Upper lobe of left lung (tissue), 6 donors: ENCODE measurements around the gene RFX2. TPM values are rescaled to one million over a fixed set of nuclear protein-coding genes. Genes with fewer than 3 reads are reported as not detected.

ENCODE experiments used
- ATAC-seq, 2 donors: fragments of 200-7000 bp; cut with Tn5 transposase; one replicate each; pipeline ENCODE4 v1.9.1; 2022; ENCODE audit warnings: mild to moderate bottlenecking in 2 of 2, moderate library complexity in 2 of 2; ENCODE audit not compliant: low FRiP score in 2 of 2
- DNase-seq, 2 donors: peaks; one replicate each; pipeline ENCODE4 v3.0.0-alpha.2; 2019 to 2020
- H3K27ac ChIP-seq, 4 donors: fragments of 200-600 bp; sonication (generic); one replicate each; pipeline ENCODE4 v1.5.1; 2016 to 2019
- H3K27me3 ChIP-seq, 4 donors: fragments of 200-600 bp; sonication (generic); one replicate each; pipeline ENCODE4 v1.5.1; 2017 to 2019
- H3K36me3 ChIP-seq, 4 donors: fragments of 200-600 bp; sonication (generic); one replicate each; pipeline ENCODE4 v1.5.1; 2016 to 2019
- H3K4me1 ChIP-seq, 4 donors: fragments of 200-600 bp; sonication (generic); one replicate each; pipeline ENCODE4 v1.5.1; 2018 to 2019
- H3K4me3 ChIP-seq, 4 donors: fragments of 200-600 bp; sonication (generic); one replicate each; pipeline ENCODE4 v1.5.1; 2017 to 2019; ENCODE audit warnings: mild to moderate bottlenecking in 2 of 4, moderate library complexity in 1 of 4
- H3K9me3 ChIP-seq, 4 donors: fragments of 200-600 bp; sonication (generic); one replicate each; pipeline ENCODE4 v1.5.1; 2018 to 2019
- CTCF ChIP-seq, 6 experiments: fragments of 450-650 bp in 4 of 6; fragments of 200-600 bp in 2 of 6; sonication (generic) in 2 of 6; IDR thresholded peaks; one replicate each; pipeline ENCODE4 v1.5.1; 2016 to 2019; ENCODE audit warnings: antibody characterized with exemption in 6 of 6
- EP300 ChIP-seq, 4 donors: sonication (generic); formaldehyde crosslinking; IDR thresholded peaks; one replicate each; pipeline ENCODE4 v1.5.1; 2017; ENCODE audit warnings: antibody characterized with exemption in 4 of 4, control low read depth in 2 of 4
- POLR2A ChIP-seq, 4 donors: fragments of 450-650 bp; IDR thresholded peaks; one replicate each; pipeline ENCODE4 v1.5.1; 2016 to 2017; ENCODE audit warnings: antibody characterized with exemption in 4 of 4, mild to moderate bottlenecking in 2 of 4
- POLR2AphosphoS5 ChIP-seq, 2 donors: sonication (generic); formaldehyde crosslinking; IDR thresholded peaks; one replicate each; pipeline ENCODE4 v1.5.1; 2017; ENCODE audit warnings: antibody characterized with exemption in 2 of 2
- WGBS, 2 donors: methylation state at CpG; one replicate each; pipeline ENCODE4 v1.1.5; 2017 to 2018; 5-methylcytosine and 5-hydroxymethylcytosine counted together
- total RNA-seq, 6 donors: library from RNA; depleted of rRNA in 4 of 6; stranded (reverse); fragments of >200 nt in 4 of 6; gene quantifications; one replicate each; pipeline versions ENCODE4 v1.1.0 to v1.2.1, GENCODE V29; 2016 to 2021
- donor health status: DM: no; HTN: no; CAD: no; lungs with moderate emphysema.
- donor health status: DM: no; HTN: yes; CAD: no; lungs with severe emphysema.

The RFX2 gene
- total RNA-seq, 6 donors from 2014 or later: 14.3 to 111 (median 28.6) TPM

GRCh38 chr19:6038634-6039405 lies 71.5 kb downstream of the RFX2 start:
- no peak for DNase-seq
- 70 to 74% methylated on average over 5 of the region's 5 CpGs for WGBS, 2 donors
- peaks cover 0 to 54% (median 26%) of the 10 kb centered on the region in 4 donors for H3K36me3 ChIP-seq

GRCh38 chr19:6035026-6035425 lies 75.3 kb downstream of the RFX2 start:
- H3K27me3 ChIP-seq: no peaks in the 10 kb centered on the region
- no peak for DNase-seq

More at GRCh38 chr19:6038634-6039405, 71.5 kb downstream of the RFX2 start:
- ATAC-seq: no peak
- Histone ChIP-seq H3K4me1 (no peaks in the 10 kb centered on the region), H3K9me3 (no peaks in the 10 kb centered on the region), H3K27me3 (no peaks in the 10 kb centered on the region), H3K4me3 (no peak overlapping the region), H3K27ac (no peak overlapping the region)
- no peak for TF ChIP-seq POLR2A (IDR thresholded peaks at IDR 0.05)
- no peak for TF ChIP-seq EP300 (IDR thresholded peaks at IDR 0.05)
- no peak for TF ChIP-seq POLR2AphosphoS5 (IDR thresholded peaks at IDR 0.05)
- no peak for TF ChIP-seq CTCF (IDR thresholded peaks at IDR 0.05)

GRCh38 chr19:6034512-6034911 lies 75.8 kb downstream of the RFX2 start:
- ATAC-seq (no peak), DNase-seq (no peak)
- Histone ChIP-seq H3K9me3 (no peaks in the 10 kb centered on the region), H3K27ac (no peak overlapping the region), H3K27me3 (no peaks in the 10 kb centered on the region), H3K36me3 (peaks cover 0 to 23% (median 4%) of the 10 kb centered on the region in 4 donors), H3K4me1 (no peaks in the 10 kb centered on the region), H3K4me3 (no peak overlapping the region)
- TF ChIP-seq EP300 (IDR thresholded peaks at IDR 0.05) (no peak), POLR2A (IDR thresholded peaks at IDR 0.05) (no peak), CTCF (IDR thresholded peaks at IDR 0.05) (no peak), POLR2AphosphoS5 (IDR thresholded peaks at IDR 0.05) (no peak)
- WGBS, 2 donors: 94 to 98% methylated on average over 4 of the region's 4 CpGs

More at GRCh38 chr19:6035026-6035425, 75.3 kb downstream of the RFX2 start:
- Histone ChIP-seq H3K9me3 (no peaks in the 10 kb centered on the region), H3K4me3 (no peak overlapping the region), H3K4me1 (no peaks in the 10 kb centered on the region), H3K27ac (no peak overlapping the region), H3K36me3 (peaks cover 0 to 28% (median 8%) of the 10 kb centered on the region in 4 donors)
- ATAC-seq: no peak
- WGBS, 2 donors: 93 to 94% methylated on average over 3 of the region's 3 CpGs
- TF ChIP-seq EP300 (IDR thresholded peaks at IDR 0.05) (no peak), CTCF (IDR thresholded peaks at IDR 0.05) (no peak), POLR2AphosphoS5 (IDR thresholded peaks at IDR 0.05) (no peak), POLR2A (IDR thresholded peaks at IDR 0.05) (no peak)

GRCh38 chr19:6033744-6034264 lies 76.5 kb downstream of the RFX2 start:
- DNase-seq: no peak
- Histone ChIP-seq H3K4me1 (no peaks in the 10 kb centered on the region), H3K4me3 (no peak overlapping the region), H3K27me3 (no peaks in the 10 kb centered on the region), H3K9me3 (no peaks in the 10 kb centered on the region), H3K36me3 (peaks cover 0 to 16% (median 0%) of the 10 kb centered on the region in 4 donors), H3K27ac (no peak overlapping the region)
- no peak for ATAC-seq
- WGBS, 2 donors: 94 to 95% methylated on average over 4 of the region's 4 CpGs
- TF ChIP-seq CTCF (IDR thresholded peaks at IDR 0.05) (no peak), EP300 (IDR thresholded peaks at IDR 0.05) (no peak), POLR2A (IDR thresholded peaks at IDR 0.05) (no peak), POLR2AphosphoS5 (IDR thresholded peaks at IDR 0.05) (no peak)
